Stimulated activated CD4-positive, alpha-beta T cell treated with anti-CD3 and anti-CD28 coated beads, Interleukin-4, amount 100 ng/mL, for 4 hours (primary cell): ENCODE measurements around the gene POLRMT.
A peak's percentile ranks its signal among the peaks of the same experiment; 100 is the strongest.
"Not testable (repeated sequence)": the region's sequence is repeated elsewhere in the genome, so short reads cannot be mapped to it uniquely, and the experiment has no call there.

Experiments used
- DNase-seq, 2 experiments: peaks; one replicate each; pipeline ENCODE4 v3.0.0-alpha.2; 2020

Gene POLRMT

GRCh38 chr19:624433-625109 lies 8.8 kb downstream of the POLRMT start:
- no peak for DNase-seq

- no peak for DNase-seq
Measured at GRCh38 chr19:623974-624373, 9.4 kb downstream of the POLRMT start.

- DNase-seq, result no peak
Measured at GRCh38 chr19:623175-623916, 10.0 kb downstream of the POLRMT start.

- DNase-seq, result no peak
Measured at GRCh38 chr19:622666-623065, 10.7 kb downstream of the POLRMT start.

GRCh38 chr19:621819-622218 lies 11.5 kb downstream of the POLRMT start:
- DNase-seq, result no peak

- DNase-seq, result not testable (repeated sequence)
Measured at GRCh38 chr19:621191-621590, 12.1 kb downstream of the POLRMT start.

- no peak for DNase-seq
Measured at GRCh38 chr19:620166-620862, 13.0 kb downstream of the POLRMT start.

- no peak for DNase-seq
Measured at GRCh38 chr19:619286-620002, 13.9 kb downstream of the POLRMT start.

GRCh38 chr19:618674-619285 lies 14.6 kb downstream of the POLRMT start:
- no peak for DNase-seq

- no peak for DNase-seq
Measured at GRCh38 chr19:618247-618619, 15.1 kb downstream of the POLRMT start.

GRCh38 chr19:617551-618246 lies 15.6 kb downstream of the POLRMT start:
- no peak for DNase-seq

- DNase-seq, result no peak
Measured at GRCh38 chr19:616747-617526, 16.4 kb downstream of the POLRMT start.

- DNase-seq, result no peak
Measured at GRCh38 chr19:616062-616700, 17.2 kb downstream of the POLRMT start.

GRCh38 chr19:615619-616018 lies 17.7 kb downstream of the POLRMT start:
- no peak for DNase-seq

- no peak for DNase-seq
Measured at GRCh38 chr19:613732-614567, 19.4 kb downstream of the POLRMT start.

GRCh38 chr19:612941-613340 lies 20.4 kb downstream of the POLRMT start:
- DNase-seq, result no peak

GRCh38 chr19:611481-611868 lies 21.9 kb downstream of the POLRMT start:
- peak; percentile 56 to 71 for DNase-seq

GRCh38 chr19:610801-611480 lies 22.4 kb downstream of the POLRMT start:
- peak; percentile 39 to 57 for DNase-seq

GRCh38 chr19:610071-610800 lies 23.1 kb downstream of the POLRMT start:
- no peak for DNase-seq
